GM06990 (cell line): ENCODE data around the gene DDAH1.
A peak's percentile ranks its signal among the peaks of the same experiment; 100 is the strongest.

Experiments
- DNase-seq: peaks from one replicate; pipeline ENCODE4 v3.0.0-alpha.2; 2011; ENCODE audit not compliant: insufficient read length; ENCODE audit errors: extremely low read depth
- H3K27me3 ChIP-seq: replicated peaks from 2 replicates; pipeline ENCODE4 v1.6.0; 2011; ENCODE audit warnings: low read length; ENCODE audit not compliant: control insufficient read depth, insufficient read depth
- H3K36me3 ChIP-seq: 2 replicates; pipeline ENCODE4 v1.5.1; 2011; ENCODE audit warnings: low read length; ENCODE audit not compliant: control insufficient read depth, insufficient read depth
- H3K4me3 ChIP-seq: replicated peaks from 2 replicates; pipeline ENCODE4 v1.5.1; 2011; ENCODE audit warnings: low read depth, mild to moderate bottlenecking, control low read depth, low read length
- TF ChIP-seq, protein P1 (sequence below): IDR thresholded peaks from 2 replicates; pipeline ENCODE4 v1.5.1; 2011; ENCODE audit warnings: low read length, control low read depth, mild to moderate bottlenecking, inconsistent platforms; ENCODE audit not compliant: insufficient read depth, poor library complexity, severe bottlenecking

Gene DDAH1

DNA sequence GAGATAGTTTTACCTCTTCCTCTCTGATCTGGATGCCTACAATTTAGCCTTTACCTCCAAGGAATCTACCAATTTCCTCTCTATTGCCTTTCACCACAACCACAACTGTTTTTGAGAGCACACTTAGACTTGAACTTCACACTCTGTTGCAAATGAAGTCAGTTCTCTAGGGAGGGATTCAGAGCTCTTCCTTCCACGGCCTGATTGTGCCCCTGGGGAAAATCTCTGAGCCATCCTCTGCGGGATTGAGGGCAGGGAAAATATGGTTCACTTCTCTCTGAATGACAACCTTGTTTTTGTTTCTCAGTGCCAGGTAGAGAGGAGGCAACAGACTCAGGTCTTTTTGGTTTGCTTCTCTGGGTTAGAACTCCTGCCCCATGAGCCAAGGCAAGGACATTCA, 153.1 kb downstream of the DDAH1 start:
- H3K27me3 ChIP-seq, result no peaks in the 10 kb centered on the region
- TF ChIP-seq, protein P1, sequence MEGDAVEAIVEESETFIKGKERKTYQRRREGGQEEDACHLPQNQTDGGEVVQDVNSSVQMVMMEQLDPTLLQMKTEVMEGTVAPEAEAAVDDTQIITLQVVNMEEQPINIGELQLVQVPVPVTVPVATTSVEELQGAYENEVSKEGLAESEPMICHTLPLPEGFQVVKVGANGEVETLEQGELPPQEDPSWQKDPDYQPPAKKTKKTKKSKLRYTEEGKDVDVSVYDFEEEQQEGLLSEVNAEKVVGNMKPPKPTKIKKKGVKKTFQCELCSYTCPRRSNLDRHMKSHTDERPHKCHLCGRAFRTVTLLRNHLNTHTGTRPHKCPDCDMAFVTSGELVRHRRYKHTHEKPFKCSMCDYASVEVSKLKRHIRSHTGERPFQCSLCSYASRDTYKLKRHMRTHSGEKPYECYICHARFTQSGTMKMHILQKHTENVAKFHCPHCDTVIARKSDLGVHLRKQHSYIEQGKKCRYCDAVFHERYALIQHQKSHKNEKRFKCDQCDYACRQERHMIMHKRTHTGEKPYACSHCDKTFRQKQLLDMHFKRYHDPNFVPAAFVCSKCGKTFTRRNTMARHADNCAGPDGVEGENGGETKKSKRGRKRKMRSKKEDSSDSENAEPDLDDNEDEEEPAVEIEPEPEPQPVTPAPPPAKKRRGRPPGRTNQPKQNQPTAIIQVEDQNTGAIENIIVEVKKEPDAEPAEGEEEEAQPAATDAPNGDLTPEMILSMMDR, result no peak
- no peak for DNase-seq
- H3K4me3 ChIP-seq, result no peak overlapping the region
- H3K36me3 ChIP-seq, result no peaks in the 10 kb centered on the region

DNA sequence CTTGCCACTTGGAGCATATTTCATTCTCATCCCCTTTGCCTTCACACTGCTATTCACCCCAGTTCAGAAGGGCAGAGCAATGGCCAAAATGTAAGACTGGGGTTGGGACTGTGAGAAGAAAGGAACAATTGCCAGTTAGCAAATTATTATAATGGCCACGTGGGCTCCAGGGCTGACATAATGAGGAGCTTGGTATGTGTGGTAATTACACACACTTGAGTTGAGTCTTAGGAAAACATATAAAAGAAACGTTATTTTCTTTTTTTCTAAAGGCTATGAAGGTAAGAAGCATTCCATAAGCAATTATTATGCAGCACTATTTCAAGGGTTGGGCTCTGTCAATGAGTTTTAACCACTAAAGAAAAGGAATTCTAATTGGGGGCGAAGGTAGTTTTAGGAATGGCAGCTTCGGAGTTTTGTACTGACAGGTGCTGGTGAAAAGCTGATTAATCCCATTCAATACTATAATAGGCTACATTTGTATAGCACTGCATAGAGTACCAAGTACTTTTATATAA, 156.1 kb downstream of the DDAH1 start:
- H3K36me3 ChIP-seq, result no peaks in the 10 kb centered on the region
- TF ChIP-seq, protein P1, result no peak
- no peaks in the 10 kb centered on the region for H3K27me3 ChIP-seq
- H3K4me3 ChIP-seq, result no peak overlapping the region
- DNase-seq, result no peak

DNA sequence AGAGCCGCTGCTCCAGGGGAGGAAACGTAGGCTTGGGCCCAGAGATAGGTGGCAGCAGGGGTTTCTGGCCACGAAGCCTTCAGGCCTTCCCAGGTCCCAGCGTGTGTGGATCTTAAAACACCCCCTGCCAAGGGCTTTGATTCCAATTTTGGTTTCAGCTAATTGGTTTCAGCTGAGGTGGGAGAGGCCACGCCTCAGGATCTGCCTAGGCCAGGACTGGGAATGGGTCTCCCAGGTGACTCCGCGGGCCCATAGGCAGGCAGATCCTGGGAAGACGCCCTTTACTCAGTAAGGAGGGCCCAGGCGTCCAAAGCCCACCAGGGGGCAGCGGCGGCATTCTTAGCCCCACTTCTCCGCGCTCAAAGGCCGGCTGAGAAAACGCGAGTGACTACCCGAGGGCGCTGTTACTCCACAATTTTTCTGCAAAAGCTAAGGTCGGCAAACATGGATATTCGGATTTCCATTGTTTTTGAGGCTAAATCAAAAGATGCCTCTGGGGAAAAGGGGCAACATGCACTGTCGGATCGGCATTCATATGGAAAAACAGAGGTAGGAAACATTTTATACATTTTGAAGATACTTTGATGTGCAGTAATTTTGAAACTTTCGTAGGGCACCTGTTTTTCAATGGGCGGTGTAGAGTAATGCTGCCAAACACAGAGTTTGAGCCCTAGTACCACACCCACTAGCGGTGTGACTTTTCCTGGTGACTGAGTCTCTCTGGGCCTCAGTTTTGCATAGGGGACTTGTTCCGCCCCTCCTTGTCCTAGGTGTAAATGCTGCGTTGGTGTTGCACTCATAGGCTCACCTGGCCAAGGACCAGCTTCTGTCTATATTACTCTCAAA, 156.7 kb downstream of the DDAH1 start:
- H3K27me3 ChIP-seq, result no peaks in the 10 kb centered on the region
- H3K36me3 ChIP-seq, result no peaks in the 10 kb centered on the region
- peak; percentile 66 for DNase-seq
- TF ChIP-seq, protein P1, result peak; percentile 96
- H3K4me3 ChIP-seq, result peak overlapping the region; percentile 28; the same call in 1 of the 2 replicates

DNA sequence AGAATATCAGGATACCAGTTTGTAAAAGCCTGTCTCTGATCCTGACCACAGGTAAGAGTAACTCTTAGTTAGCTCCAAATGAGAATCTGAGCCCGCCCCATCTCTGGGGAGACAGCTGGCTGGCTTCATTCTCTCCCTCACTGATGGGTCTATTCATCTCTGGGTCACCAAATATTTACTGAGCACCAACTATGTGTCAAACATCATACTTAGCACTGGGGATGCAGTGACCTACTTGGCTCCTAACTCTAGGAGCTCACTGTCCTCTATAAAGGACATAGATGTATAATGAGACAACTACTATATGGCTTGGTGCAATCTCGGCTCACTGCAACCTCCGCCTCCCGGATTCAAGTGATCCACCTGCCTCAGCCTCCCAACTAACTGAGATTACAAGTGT, 158.7 kb downstream of the DDAH1 start:
- no peaks in the 10 kb centered on the region for H3K27me3 ChIP-seq
- TF ChIP-seq, protein P1, result no peak
- H3K36me3 ChIP-seq, result no peaks in the 10 kb centered on the region
- H3K4me3 ChIP-seq, result no peak overlapping the region
- DNase-seq, result no peak

DNA sequence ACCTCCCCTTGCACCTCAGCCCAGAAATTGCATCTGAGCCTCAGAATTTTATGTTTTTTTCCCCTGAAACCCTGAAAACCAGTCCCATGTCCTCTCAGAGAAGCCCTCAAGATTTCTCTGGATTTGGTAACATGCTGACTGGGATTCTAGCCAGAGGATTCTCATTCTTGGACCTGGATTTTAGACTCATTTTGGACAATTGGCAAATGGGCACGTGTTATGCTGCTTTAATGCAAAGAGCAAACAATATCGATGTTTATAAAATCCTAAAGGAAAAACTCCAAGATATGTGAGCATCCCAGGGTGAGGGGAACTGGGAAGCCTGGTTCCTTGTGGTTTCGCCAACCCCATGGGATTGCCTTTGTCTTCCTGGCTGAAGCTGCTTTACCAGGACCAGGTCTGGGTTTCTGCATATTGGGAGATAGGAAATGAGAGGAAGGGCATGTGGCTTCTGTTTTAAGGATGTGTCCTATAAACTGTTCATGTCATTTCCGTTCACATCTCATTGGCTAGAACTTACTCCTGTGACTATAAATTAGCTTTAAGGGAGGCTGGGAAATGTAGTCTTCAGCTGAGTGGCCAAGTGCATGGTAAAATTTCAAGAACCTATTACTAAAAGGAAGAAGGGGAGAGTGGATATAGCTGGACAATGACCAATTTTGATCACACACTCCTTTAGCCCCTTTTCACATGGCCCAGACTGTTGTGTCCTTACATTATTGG, 161.4 kb downstream of the DDAH1 start:
- no peak for DNase-seq
- Histone ChIP-seq H3K27me3 (no peaks in the 10 kb centered on the region), H3K36me3 (no peaks in the 10 kb centered on the region), H3K4me3 (no peak overlapping the region)
- TF ChIP-seq, protein P1, result no peak
